GM18505 (cell line): ENCODE measurements around the gene DZIP1L.

Experiments used
- ATAC-seq: cut with Tn5 transposase; IDR thresholded peaks from one replicate; pipeline ENCODE4 v1.9.1; 2021; ENCODE audit not compliant: unreplicated experiment
- POLR2A ChIP-seq: IDR thresholded peaks from 4 replicates; pipeline ENCODE4 v1.6.1; 2011; ENCODE audit warnings: borderline replicate concordance; ENCODE audit not compliant: insufficient read depth, insufficient read length; ENCODE audit errors: extremely low read depth

The DZIP1L gene

DNA sequence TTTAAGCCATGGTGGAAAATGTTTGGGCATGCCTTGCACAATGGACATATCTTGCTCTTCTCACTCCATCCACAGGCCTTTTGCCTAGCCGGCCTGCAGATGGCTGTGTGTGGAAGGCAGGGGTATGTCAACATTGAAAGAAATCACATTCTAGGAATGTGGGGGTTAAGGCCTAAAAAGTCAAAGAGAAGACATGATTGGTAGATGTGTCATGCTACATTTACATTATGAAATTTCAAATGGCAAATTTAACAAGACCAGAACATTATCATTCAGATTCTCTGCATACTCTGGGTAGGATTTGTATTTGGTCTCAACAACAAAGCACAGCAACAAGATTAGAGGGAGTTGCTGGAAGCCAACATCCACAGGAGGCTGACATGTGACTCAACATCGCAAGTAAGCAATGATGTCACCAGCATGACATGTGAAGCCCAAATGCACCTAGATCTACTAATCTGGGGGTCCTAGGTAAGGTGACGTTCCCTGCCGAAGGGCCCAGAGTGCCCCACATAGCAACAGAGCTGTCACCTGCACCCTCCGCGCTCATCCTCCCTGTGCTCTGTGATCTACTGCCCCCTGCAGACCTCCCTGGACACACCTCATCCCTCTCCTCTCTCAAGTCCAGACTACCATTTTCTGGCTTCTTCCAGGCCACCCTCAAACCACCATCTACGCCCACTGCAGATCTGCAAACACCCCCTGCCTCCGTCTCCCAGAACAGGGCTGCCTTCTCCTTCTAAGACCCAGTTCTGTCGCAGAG lies 66.1 kb downstream of the DZIP1L start:
- ATAC-seq = no peak
- no peak for TF ChIP-seq POLR2A

DNA sequence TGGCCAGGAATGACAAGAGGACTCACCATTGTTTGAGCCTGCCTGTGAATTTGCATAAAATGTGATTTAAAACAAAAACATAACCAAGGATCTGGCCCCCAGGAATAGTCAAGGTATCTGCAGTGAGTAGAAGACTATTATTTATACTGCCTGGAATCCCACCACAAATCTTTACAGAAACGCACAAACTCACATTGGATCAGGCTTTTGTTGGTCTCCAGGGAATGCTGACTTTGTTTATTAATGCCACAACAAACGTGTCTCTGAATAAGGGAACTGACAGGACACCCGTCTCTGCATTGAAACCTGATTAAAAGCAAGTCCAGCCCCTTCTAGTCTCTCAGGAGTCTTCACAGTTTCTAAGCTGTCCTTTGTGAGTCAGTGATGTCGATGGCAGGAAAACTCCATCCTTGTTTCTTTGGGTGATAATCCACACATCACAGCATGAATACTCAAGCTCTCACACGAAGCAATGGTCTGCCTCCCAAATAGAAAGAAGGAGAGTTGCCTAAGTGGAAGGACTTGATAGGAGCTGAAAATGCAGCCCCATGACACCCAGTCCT lies 67.7 kb downstream of the DZIP1L start:
- TF ChIP-seq POLR2A = no peak

DNA sequence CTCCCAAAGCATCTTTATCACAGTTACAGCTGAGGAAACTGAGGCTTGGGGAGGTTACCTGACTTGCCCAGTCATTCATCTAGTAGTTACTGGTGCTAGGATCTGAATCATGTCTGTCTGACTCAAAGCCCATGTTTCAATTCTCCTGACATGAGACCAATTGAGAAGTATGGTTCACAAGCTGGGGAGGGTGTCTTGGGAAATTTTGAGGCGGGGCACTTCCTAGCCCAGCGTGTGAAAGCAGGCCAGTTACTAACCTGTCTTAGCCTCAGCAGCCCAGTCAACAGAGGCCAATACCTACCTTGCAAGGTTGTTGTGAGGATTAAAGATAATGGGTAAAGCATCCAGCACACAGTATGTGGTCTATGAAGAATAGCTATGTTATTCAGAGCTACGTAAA lies 68.5 kb downstream of the DZIP1L start:
- no peak for TF ChIP-seq POLR2A
- ATAC-seq = no peak

More for the DNA sequence above, 67.7 kb downstream of the DZIP1L start:
- ATAC-seq = no peak

DNA sequence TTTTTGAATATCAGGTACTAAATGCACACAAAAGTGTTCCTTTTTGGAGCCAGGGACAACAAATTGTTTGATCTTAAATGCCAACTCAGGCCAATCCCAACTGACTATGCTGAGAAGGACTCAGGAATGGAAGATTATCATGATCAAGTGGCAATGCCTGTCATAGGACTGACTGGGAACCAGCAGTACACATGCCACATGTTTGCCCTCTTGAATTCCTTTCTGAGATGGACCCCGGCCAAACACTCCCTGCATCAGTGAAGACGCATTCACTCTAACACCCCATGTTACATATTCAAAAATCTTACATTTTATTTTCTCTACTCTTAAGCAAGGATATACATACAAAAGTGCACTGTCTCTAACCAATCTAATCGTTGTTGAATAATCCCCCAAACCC lies 69.3 kb downstream of the DZIP1L start:
- ATAC-seq = no peak
- no peak for TF ChIP-seq POLR2A

DNA sequence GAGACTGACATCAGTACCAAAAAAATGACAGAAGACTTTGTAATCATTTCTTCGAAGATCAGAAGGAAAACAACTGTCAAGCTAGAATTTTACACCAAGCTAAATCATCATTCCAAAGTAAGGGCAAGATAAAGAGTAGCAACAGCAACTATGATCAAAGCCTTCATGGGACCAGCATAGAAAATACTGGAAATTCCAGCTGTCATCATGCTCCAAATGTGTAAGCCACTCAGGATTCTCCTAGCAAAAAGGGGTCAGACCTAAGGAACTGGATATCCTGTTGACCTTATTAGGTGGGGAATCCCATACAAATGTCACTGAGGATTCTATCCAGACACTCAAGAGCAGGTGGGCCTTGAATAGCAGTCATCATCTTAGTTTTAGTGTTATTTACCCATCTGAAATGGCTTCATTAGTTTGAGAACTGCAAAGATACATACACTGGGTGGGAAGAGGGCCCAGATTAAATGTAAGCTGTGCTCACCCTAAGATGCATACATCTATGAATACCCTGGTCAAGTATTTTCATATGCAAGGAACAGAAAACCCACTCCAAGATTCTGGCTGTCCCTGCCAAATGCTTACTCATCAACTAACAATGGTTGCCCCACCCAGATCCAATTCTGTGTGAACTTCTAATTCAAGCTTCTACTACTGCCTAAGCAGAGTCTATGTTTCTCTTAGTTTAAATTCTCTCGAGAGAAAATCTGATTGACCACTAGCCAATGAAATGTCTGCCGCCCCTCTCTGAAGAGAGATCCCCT lies 72.0 kb downstream of the DZIP1L start:
- TF ChIP-seq POLR2A = no peak
- no peak for ATAC-seq

DNA sequence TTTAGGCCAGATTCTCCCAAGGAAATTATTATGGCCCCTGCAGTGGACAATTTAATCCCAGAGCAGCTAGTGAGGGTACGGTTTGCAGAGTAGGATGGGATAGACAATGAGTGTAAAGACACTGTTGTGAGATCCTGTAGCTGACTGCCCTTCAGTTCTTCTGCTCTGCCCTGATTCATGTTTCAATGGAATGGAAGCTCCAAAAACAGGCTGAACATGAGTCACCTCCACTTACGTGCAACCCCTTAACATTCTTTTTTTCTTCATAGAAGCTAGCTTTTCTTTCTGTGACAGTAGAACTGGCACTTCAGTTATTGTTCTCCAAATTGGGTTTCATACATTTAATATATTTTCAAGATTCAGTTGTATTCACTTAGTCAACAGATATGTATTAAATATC lies 73.4 kb downstream of the DZIP1L start:
- TF ChIP-seq POLR2A = no peak
- ATAC-seq = no peak

DNA sequence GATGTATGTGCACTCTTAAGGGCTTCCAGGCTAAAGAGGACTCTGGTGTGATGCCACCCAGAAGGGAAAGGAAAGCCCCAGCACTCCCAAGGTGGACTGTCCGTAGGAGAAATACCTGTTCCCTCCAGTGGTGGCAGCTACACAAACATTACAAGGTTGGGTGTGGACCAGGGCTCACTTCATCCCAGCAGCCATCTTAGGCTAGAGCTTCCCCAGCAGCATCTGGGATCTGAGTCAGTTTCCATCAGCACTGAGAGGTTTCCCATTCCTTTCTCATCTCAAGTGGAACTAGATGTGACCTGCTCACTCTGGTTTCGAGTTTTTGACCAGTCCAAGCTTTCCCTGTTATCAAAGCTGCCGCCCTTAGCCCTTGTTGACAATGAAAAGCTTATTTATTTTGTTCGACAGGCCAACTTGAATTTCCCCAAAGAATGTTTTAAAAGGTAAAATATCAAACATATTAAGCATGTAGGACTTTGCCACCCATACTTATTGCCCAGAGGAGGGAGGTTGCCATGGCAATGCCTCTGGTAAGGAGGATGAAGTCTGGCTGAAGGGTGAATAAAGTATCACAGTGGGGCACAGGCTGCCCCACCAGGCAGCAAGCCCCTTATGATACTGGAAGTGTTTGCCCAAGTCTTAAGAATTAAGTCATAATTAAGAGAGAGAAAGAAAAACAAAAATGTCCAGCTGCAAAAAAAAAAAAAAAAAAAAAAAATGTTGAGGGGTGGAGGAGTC lies 76.5 kb downstream of the DZIP1L start:
- no peak for ATAC-seq
- TF ChIP-seq POLR2A = no peak

DNA sequence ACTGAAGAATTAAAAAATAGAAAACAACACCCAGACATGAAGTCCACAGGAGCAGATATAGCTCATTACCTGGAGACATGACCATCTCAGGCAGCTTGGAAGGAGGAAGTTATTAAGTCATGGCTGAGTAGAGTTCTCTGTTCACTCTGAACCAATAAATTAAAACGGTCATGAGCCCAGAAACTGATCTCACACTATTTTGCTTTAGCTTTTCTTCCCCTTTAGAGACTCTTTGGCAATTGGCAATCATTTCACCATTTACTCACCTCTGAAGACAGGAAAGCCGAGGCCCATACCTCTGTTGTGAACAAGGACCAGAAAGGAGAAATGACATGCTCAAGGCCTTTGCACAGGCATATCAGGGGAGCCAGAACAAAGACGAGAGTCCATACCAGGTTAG lies 78.8 kb downstream of the DZIP1L start:
- no peak for TF ChIP-seq POLR2A
- peak; percentile 51 for ATAC-seq

DNA sequence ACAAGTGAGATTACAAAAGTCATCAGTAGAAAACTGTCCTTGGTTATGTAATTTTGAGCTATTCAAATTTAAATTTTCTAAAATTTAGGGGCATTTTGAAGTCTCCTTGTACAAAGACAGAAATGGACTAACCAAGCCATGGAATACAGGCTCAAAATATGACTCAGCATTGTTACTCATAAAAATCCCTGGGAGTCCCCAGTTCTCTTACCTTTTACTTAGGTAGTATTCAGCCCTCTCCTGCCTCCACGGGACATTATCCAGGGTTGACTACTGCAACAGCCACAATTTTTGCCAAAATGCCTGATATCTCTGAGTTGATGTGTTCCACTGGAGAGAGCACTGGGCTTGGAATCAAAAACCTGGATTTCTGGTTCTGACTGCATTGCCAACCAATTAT lies 80.5 kb downstream of the DZIP1L start:
- no peak for TF ChIP-seq POLR2A
- ATAC-seq = no peak

DNA sequence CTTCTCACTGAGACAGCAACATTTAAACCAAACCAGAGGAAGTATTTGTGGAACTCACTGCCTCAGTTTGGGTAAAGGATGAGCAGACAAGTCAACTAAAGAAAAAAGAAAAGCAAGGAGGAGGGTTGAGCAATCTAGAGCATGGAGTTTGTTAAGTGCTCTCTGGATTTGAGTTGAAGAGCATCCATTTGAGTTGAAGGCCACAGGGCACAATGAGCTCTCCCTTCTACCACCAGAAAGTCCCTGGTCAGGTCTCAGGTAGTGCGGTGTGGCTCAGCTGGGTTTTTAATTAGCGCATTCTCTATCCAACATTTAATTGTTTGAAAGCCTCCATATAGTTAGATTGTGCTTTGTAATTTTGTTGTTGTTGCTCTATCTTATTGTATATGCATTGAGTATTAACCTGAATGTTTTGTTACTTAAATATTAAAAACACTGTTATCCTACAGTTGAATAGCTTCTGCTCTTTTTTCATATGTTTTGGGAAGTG lies 82.2 kb downstream of the DZIP1L start:
- ATAC-seq = no peak
- TF ChIP-seq POLR2A = no peak

DNA sequence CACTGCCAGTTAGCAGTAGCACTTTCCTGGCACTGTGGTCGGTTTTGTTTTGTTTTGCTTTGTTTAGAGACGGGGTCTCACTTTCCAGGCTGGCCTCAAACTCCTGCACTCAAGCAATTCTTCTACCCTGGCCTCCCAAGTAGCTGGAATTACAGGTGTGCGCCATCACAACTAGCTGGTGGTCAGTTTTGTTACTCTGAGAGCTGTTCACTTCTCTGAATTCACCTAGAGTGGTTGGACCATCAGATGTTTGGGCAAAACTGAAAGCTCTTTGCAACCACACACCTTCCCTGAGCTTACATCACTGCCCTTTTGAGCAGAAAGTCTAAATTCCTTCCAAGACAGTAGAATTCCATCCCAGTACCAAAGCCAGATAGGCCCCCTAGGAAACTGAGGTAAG lies 82.8 kb downstream of the DZIP1L start:
- ATAC-seq = no peak
- no peak for TF ChIP-seq POLR2A

DNA sequence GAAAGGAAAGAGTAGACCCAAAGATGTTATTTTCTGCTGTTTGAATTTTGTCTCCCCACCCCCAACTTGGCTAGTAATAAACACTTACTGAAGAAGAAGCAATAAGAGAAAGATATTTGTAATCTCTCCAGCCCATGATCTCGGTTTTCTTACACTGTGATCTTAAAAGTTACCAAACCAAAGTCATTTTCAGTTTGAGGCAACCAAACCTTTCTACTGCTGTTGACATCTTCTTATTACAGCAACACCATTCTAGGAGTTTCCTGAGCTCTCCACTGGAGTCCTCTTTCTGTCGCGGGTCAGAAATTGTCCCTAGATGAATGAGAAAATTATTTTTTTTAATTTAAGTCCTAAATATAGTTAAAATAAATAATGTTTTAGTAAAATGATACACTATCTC lies 83.9 kb downstream of the DZIP1L start:
- TF ChIP-seq POLR2A = no peak
- no peak for ATAC-seq

DNA sequence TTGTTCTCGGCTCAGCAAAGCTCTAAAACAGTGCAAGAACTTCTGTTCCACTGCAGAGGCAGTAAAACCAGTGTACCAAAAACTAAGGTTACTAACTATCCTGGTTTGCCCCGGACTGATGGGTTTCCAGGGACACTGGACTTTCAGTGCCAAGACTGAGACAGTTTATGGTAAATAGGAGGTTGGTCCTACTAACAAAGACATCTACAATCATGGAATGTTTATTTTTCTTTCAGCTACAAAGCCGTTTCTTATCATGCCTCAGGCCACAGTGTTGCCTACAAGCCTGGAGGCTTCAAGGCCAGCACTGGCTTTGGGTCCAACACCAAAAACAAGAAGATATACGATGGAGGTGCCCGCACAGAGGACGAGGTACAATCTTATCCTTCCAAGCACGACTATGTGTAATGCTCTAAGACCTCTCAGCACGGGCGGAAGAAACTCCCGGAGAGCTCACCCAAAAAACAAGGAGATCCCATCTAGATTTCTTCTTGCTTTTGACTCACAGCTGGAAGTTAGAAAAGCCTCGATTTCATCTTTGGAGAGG lies 84.6 kb downstream of the DZIP1L start:
- ATAC-seq = no peak
- TF ChIP-seq POLR2A = no peak
